ENCODE results near the gene CAPN15. TPM values are rescaled to one million over a fixed set of nuclear protein-coding genes. Genes with fewer than 3 reads are reported as not detected.

CAPN15 gene
- total RNA-seq, 2 experiments from 2014 or later: 76.4 to 81.2 TPM

DNA sequence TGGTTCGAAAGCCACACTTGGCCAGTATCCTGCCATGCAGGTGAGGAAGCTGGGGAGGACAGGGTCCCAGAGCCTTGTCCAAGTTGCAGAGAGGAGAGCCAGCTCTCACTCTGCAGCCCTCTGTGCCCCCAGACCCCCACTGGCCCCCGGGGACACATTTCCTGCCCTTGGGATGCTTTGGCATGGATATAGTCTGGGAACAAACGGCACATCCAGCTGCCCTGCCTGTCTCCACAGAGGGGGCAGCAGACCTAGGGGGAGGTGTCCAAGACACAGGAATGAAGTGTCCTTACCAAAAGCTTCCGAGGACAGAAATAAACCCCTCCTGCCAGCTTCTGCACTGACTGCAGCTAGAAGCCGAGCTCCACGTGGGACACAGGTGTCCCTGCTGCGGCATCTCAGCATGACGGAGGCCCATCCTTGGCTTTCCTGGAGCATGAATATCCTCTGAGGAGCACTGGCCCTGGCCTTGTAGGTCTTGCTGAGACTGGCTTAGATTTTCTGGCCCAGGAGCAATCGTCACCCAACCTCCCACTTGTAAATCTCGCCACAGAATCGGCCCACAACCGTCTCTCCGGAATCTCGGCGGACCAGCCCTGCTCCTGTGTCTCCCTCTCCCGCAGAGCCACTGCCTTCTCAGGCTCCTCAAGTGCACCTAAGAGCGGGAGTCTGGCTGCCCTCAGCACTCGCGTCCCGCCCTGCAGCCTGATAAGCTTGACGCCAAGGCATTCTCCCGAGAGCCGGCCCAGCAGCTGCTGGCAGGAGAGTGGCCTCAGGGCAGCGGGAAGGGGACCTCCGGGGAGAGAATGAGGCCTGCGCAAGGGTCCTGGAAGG, 1.1 kb upstream of the CAPN15 start:
- peak overlapping the region; percentile 90 for H3K4me3 Mint-ChIP-seq
- DNase-seq (peak; percentile 38), ATAC-seq (no peak)
- TF ChIP-seq, protein P1, sequence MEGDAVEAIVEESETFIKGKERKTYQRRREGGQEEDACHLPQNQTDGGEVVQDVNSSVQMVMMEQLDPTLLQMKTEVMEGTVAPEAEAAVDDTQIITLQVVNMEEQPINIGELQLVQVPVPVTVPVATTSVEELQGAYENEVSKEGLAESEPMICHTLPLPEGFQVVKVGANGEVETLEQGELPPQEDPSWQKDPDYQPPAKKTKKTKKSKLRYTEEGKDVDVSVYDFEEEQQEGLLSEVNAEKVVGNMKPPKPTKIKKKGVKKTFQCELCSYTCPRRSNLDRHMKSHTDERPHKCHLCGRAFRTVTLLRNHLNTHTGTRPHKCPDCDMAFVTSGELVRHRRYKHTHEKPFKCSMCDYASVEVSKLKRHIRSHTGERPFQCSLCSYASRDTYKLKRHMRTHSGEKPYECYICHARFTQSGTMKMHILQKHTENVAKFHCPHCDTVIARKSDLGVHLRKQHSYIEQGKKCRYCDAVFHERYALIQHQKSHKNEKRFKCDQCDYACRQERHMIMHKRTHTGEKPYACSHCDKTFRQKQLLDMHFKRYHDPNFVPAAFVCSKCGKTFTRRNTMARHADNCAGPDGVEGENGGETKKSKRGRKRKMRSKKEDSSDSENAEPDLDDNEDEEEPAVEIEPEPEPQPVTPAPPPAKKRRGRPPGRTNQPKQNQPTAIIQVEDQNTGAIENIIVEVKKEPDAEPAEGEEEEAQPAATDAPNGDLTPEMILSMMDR (IDR thresholded peaks at IDR 0.05): no peak
- no peaks in the 10 kb centered on the region for H3K9me3 Mint-ChIP-seq
- peaks cover 34% of the 10 kb centered on the region for H3K4me1 Mint-ChIP-seq (ENCODE audit: low read depth)
- ChIA-PET CTCF (interaction anchor here (0.7 to 2.3 kb wide), 2 partner anchors 110 to 134 kb away, joined by 3 to 7 read pairs; partner anchors contain the start of gene METTL26), POLR2A (interaction anchor here (0.5 to 1.4 kb wide), 19 partner anchors 12 to 448 kb away, joined by 3 to 7 read pairs (median 3); partner anchors contain the start of genes ANTKMT, FAM234A, JMJD8 and METTL26)
- no peaks in the 10 kb centered on the region for H3K27me3 Mint-ChIP-seq
- H3K27ac Mint-ChIP-seq: peak overlapping the region; percentile 96
- intact Hi-C loops (cut with micrococcal nuclease): loop anchor here (5.0 kb wide), 1 partner anchor 129 kb away; the partner anchor contains the start of gene NME4
- H3K36me3 Mint-ChIP-seq (ENCODE audit: low read depth): peaks cover 16% of the 10 kb centered on the region

- intact Hi-C loops (cut with micrococcal nuclease): loop anchor here (5.0 kb wide), 1 partner anchor 131 kb away; the partner anchor contains the start of gene NME4
- H3K27ac Mint-ChIP-seq: peak overlapping the region; percentile 88
- ATAC-seq (no peak), DNase-seq (peak; percentile 50)
- H3K4me1 Mint-ChIP-seq (ENCODE audit: low read depth): peaks cover 32% of the 10 kb centered on the region
- TF ChIP-seq, protein P1 (IDR thresholded peaks at IDR 0.05): no peak
- ChIA-PET POLR2A (interaction anchor here (0.9 to 1.8 kb wide), 6 partner anchors 11 to 293 kb away, joined by 3 to 8 read pairs (median 4); partner anchors contain the start of genes FAM234A and METTL26), CTCF (interaction anchor here (1.0 to 2.4 kb wide), 2 partner anchors 19 to 108 kb away, joined by 3 to 5 read pairs; partner anchors contain the start of gene METTL26)
- H3K9me3 Mint-ChIP-seq: no peaks in the 10 kb centered on the region
- no peaks in the 10 kb centered on the region for H3K27me3 Mint-ChIP-seq
- H3K4me3 Mint-ChIP-seq: peak overlapping the region; percentile 84
- H3K36me3 Mint-ChIP-seq (ENCODE audit: low read depth): peaks cover 16% of the 10 kb centered on the region
These were observed 849 bp downstream of the CAPN15 start for GRCh38 chr16:528111-529011.

DNA sequence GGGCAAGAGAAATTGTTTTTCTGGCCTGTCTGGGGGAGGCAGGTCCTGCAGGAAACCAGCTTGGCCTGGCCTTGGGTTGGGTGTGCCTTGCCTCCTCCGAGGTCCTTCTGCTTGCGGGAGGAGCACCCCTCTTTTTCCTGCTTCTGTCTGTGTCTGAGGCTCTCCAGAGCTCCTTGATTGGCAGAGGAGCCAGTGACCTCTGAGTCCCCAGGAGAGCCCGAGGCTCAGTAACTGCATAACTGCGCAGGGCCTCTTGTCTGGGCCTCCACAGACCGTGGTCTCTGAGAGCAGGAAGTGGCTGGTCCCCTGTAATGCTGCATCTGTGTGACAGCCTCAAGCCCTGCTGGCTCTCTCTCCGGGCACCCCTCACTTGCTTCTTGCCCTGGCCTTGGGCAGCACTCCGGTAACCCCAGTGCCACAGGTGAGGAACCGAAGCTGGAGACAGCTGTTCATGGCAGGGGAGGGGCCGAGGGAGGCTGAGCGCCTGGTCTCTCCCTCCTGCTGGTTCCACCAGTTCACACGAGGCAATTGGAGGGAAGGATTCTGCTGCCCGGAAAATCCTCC, 1.6 kb downstream of the CAPN15 start:
- ATAC-seq (no peak), DNase-seq (peak; percentile 53)
- Mint-ChIP-seq H3K4me1 (ENCODE audit: low read depth) (peaks cover 30% of the 10 kb centered on the region), H3K4me3 (peak overlapping the region; percentile 84), H3K27ac (peak overlapping the region; percentile 88), H3K36me3 (ENCODE audit: low read depth) (peaks cover 16% of the 10 kb centered on the region), H3K27me3 (no peaks in the 10 kb centered on the region), H3K9me3 (no peaks in the 10 kb centered on the region)
- CTCF ChIA-PET: interaction anchor here (2.4 kb wide), 1 partner anchor 18 kb away, joined by 5 read pairs; no protein-coding TSS in a partner anchor
- POLR2A ChIA-PET: interaction anchor here (0.9 to 1.8 kb wide), 5 partner anchors 10 to 107 kb away, joined by 3 to 8 read pairs (median 4); partner anchors contain the start of gene METTL26
- intact Hi-C loops (cut with micrococcal nuclease): loop anchor here (5.0 kb wide), 1 partner anchor 132 kb away; the partner anchor contains the start of gene NME4
- TF ChIP-seq, protein P1 (IDR thresholded peaks at IDR 0.05): no peak

- Mint-ChIP-seq H3K4me1 (ENCODE audit: low read depth) (peaks cover 20% of the 10 kb centered on the region), H3K36me3 (ENCODE audit: low read depth) (peaks cover 11% of the 10 kb centered on the region), H3K9me3 (no peaks in the 10 kb centered on the region), H3K27me3 (no peaks in the 10 kb centered on the region), H3K27ac (no peak overlapping the region), H3K4me3 (peak overlapping the region; percentile 84)
- POLR2A ChIA-PET: interaction anchor here (1.1 to 1.7 kb wide), 2 partner anchors 10 to 13 kb away, joined by 3 to 7 read pairs; no protein-coding TSS in a partner anchor
- intact Hi-C loops (cut with micrococcal nuclease): no loop called here
- CTCF ChIA-PET: no interaction called here
- TF ChIP-seq, protein P1 (IDR thresholded peaks at IDR 0.05): no peak
- DNase-seq (no peak), ATAC-seq (no peak)
These were observed 2.8 kb downstream of the CAPN15 start for GRCh38 chr16:530111-530817.
